ENCODE measurements around the gene KLHDC3. TPM values are rescaled to one million over a fixed set of nuclear protein-coding genes. Genes with fewer than 3 reads are reported as not detected.
A peak's percentile ranks its signal among the peaks of the same experiment; 100 is the strongest.
"Not testable (repeated sequence)": the region's sequence is repeated elsewhere in the genome, so short reads cannot be mapped to it uniquely, and the experiment has no call there.

Gene KLHDC3
- polyA plus RNA-seq, 3 donors from 2014 or later, result 123 to 228 (median 143) TPM

GRCh38 chr6:43040542-43041257, 26.7 kb downstream of the KLHDC3 start:
- Mint-ChIP-seq H3K9me3 (no peaks in the 10 kb centered on the region), H3K4me3 (no peak overlapping the region), H3K27me3 (ENCODE audit: low read depth in 3 of 3) (peaks cover 0 to 2% (median 2%) of the 10 kb centered on the region in 3 donors), H3K27ac (no peak overlapping the region), H3K36me3 (peaks cover 0 to 23% (median 12%) of the 10 kb centered on the region in 3 donors), H3K4me1 (no peaks in the 10 kb centered on the region)
- DNase-seq, result no peak

- not testable (repeated sequence) for H3K9me3 Mint-ChIP-seq; H3K4me1 Mint-ChIP-seq; H3K27ac Mint-ChIP-seq; H3K27me3 Mint-ChIP-seq (ENCODE audit: low read depth in 3 of 3); DNase-seq; H3K4me3 Mint-ChIP-seq
- H3K36me3 Mint-ChIP-seq, result peaks cover 0 to 23% (median 12%) of the 10 kb centered on the region in 3 donors
Observed at GRCh38 chr6:43041475-43041874, 27.4 kb downstream of the KLHDC3 start.

GRCh38 chr6:43043310-43043709, 29.3 kb downstream of the KLHDC3 start:
- H3K4me1 Mint-ChIP-seq, result no peaks in the 10 kb centered on the region
- peaks cover 0 to 25% (median 16%) of the 10 kb centered on the region in 3 donors for H3K36me3 Mint-ChIP-seq
- no peaks in the 10 kb centered on the region for H3K9me3 Mint-ChIP-seq
- no peak for DNase-seq
- H3K27me3 Mint-ChIP-seq (ENCODE audit: low read depth in 3 of 3), result peaks cover 0 to 2% (median 2%) of the 10 kb centered on the region in 3 donors
- H3K4me3 Mint-ChIP-seq, result no peak overlapping the region
- peak overlapping the region in 2 of 6 donors; percentile 39 to 56 for H3K27ac Mint-ChIP-seq

- Mint-ChIP-seq H3K4me1 (peaks cover under 1 to 5% of the 10 kb centered on the region in 2 donors), H3K4me3 (no peak overlapping the region), H3K36me3 (peaks cover 4 to 29% (median 15%) of the 10 kb centered on the region in 3 donors), H3K27ac (no peak overlapping the region), H3K27me3 (ENCODE audit: low read depth in 3 of 3) (peaks cover 1 to 4% (median 2%) of the 10 kb centered on the region in 3 donors), H3K9me3 (no peaks in the 10 kb centered on the region)
- no peak for DNase-seq
Observed at GRCh38 chr6:43045371-43045930, 31.4 kb downstream of the KLHDC3 start.

- no peak for DNase-seq
- H3K4me3 Mint-ChIP-seq, result no peak overlapping the region
- H3K27me3 Mint-ChIP-seq (ENCODE audit: low read depth in 3 of 3), result peaks cover 1 to 7% (median 5%) of the 10 kb centered on the region in 3 donors
- H3K36me3 Mint-ChIP-seq, result peaks cover 7 to 23% (median 11%) of the 10 kb centered on the region in 3 donors
- peaks cover 16 to 25% of the 10 kb centered on the region in 2 donors for H3K4me1 Mint-ChIP-seq
- H3K27ac Mint-ChIP-seq, result no peak overlapping the region
- no peaks in the 10 kb centered on the region for H3K9me3 Mint-ChIP-seq
Observed at GRCh38 chr6:43047998-43048397, 33.9 kb downstream of the KLHDC3 start.

- Mint-ChIP-seq H3K4me1 (peaks cover 32 to 46% of the 10 kb centered on the region in 2 donors), H3K27ac (peak overlapping the region in 3 of 6 donors; percentile 8 to 29 (median 18)), H3K36me3 (peaks cover 7 to 20% (median 16%) of the 10 kb centered on the region in 3 donors), H3K27me3 (ENCODE audit: low read depth in 3 of 3) (peaks cover 1 to 7% (median 4%) of the 10 kb centered on the region in 3 donors), H3K9me3 (no peaks in the 10 kb centered on the region), H3K4me3 (no peak overlapping the region)
- DNase-seq, result no peak
Observed at GRCh38 chr6:43050981-43051380, 36.9 kb downstream of the KLHDC3 start.

GRCh38 chr6:43052225-43052841, 38.3 kb downstream of the KLHDC3 start:
- Mint-ChIP-seq H3K27me3 (ENCODE audit: low read depth in 3 of 3) (peaks cover 1 to 7% (median 4%) of the 10 kb centered on the region in 3 donors), H3K27ac (peak overlapping the region; percentile 92 to 97 (median 94)), H3K4me3 (peak overlapping the region; percentile 91 to 96 (median 93)), H3K4me1 (peaks cover 35 to 50% of the 10 kb centered on the region in 2 donors), H3K9me3 (no peaks in the 10 kb centered on the region), H3K36me3 (peaks cover 7 to 21% (median 14%) of the 10 kb centered on the region in 3 donors)
- no peak for DNase-seq

GRCh38 chr6:43052842-43053544, 38.9 kb downstream of the KLHDC3 start:
- Mint-ChIP-seq H3K4me3 (peak overlapping the region; percentile 91 to 96 (median 93)), H3K27me3 (ENCODE audit: low read depth in 3 of 3) (peaks cover 1 to 7% (median 4%) of the 10 kb centered on the region in 3 donors), H3K4me1 (peaks cover 37 to 53% of the 10 kb centered on the region in 2 donors), H3K9me3 (no peaks in the 10 kb centered on the region), H3K36me3 (peaks cover 7 to 18% (median 9%) of the 10 kb centered on the region in 3 donors), H3K27ac (peak overlapping the region; percentile 92 to 97 (median 94))
- DNase-seq, result no peak

- peak within 1 kb of the TSS; percentile 91 to 96 (median 93) for H3K4me3 Mint-ChIP-seq
- peak; percentile 80 to 84 (median 83) for DNase-seq
- H3K27ac Mint-ChIP-seq, result peak within 1 kb of the TSS; percentile 93 to 97 (median 94)
- H3K9me3 Mint-ChIP-seq, result no peaks in the 10 kb centered on the region
- peaks cover 44 to 60% of the 10 kb centered on the region in 2 donors for H3K4me1 Mint-ChIP-seq
- peaks cover 7 to 18% (median 9%) of the 10 kb centered on the region in 3 donors for H3K36me3 Mint-ChIP-seq
- peaks cover 1 to 7% (median 4%) of the 10 kb centered on the region in 3 donors for H3K27me3 Mint-ChIP-seq (ENCODE audit: low read depth in 3 of 3)
Observed at GRCh38 chr6:43053545-43054205, 39.6 kb downstream of the KLHDC3 start, which contains the start of gene CUL7. CUL7 (minus strand) TSS chr6:43053851; CDS start chr6:43052788, 1,063 bp downstream.

GRCh38 chr6:43054206-43054943, 40.3 kb downstream of the KLHDC3 start:
- H3K27ac Mint-ChIP-seq, result peak overlapping the region; percentile 93 to 97 (median 94)
- H3K4me1 Mint-ChIP-seq, result peaks cover 51 to 67% of the 10 kb centered on the region in 2 donors
- no peaks in the 10 kb centered on the region for H3K9me3 Mint-ChIP-seq
- peak overlapping the region; percentile 91 to 96 (median 93) for H3K4me3 Mint-ChIP-seq
- H3K36me3 Mint-ChIP-seq, result peaks cover 7 to 14% (median 9%) of the 10 kb centered on the region in 3 donors
- peaks cover 1 to 8% (median 4%) of the 10 kb centered on the region in 3 donors for H3K27me3 Mint-ChIP-seq (ENCODE audit: low read depth in 3 of 3)
- DNase-seq, result no peak

GRCh38 chr6:43055966-43056365, 41.9 kb downstream of the KLHDC3 start:
- no peak for DNase-seq
- peak overlapping the region in 4 of 6 donors; percentile 39 to 84 (median 78) for H3K27ac Mint-ChIP-seq
- H3K36me3 Mint-ChIP-seq, result peaks cover 0 to 9% (median 6%) of the 10 kb centered on the region in 3 donors
- H3K9me3 Mint-ChIP-seq, result no peaks in the 10 kb centered on the region
- H3K27me3 Mint-ChIP-seq (ENCODE audit: low read depth in 3 of 3), result peaks cover 0 to 8% (median 0%) of the 10 kb centered on the region in 3 donors
- peak overlapping the region in 3 of 5 donors; percentile 18 to 45 (median 32) for H3K4me3 Mint-ChIP-seq
- peaks cover 64 to 74% of the 10 kb centered on the region in 2 donors for H3K4me1 Mint-ChIP-seq

GRCh38 chr6:43058531-43058930, 44.5 kb downstream of the KLHDC3 start:
- DNase-seq, result no peak
- Mint-ChIP-seq H3K27ac (peak overlapping the region; percentile 98 to 100 (median 99)), H3K9me3 (no peaks in the 10 kb centered on the region), H3K36me3 (peaks cover 0 to 10% (median 9%) of the 10 kb centered on the region in 3 donors), H3K27me3 (ENCODE audit: low read depth in 3 of 3) (peaks cover 0 to 5% (median 0%) of the 10 kb centered on the region in 3 donors), H3K4me1 (peaks cover 48 to 57% of the 10 kb centered on the region in 2 donors), H3K4me3 (peak overlapping the region; percentile 95 to 99 (median 98))
